Mammary epithelial cell (primary cell): Measurements from ENCODE around the gene TNRC18.

Experiments used
- CTCF ChIP-seq, 2 donors: IDR thresholded peaks in 1 of 2; conservative IDR thresholded peaks in 1 of 2; 2 replicates each; pipeline ENCODE4 v1.5.1; 2011 to 2012; ENCODE audit warnings: inconsistent platforms in 2 of 2, low read length in 2 of 2, mild to moderate bottlenecking in 2 of 2, control low read depth in 1 of 2, low read depth in 1 of 2; ENCODE audit not compliant: insufficient read depth in 1 of 2; ENCODE audit errors: extremely low read depth in 1 of 2
- EZH2 ChIP-seq: IDR thresholded peaks from 2 replicates; pipeline ENCODE4 v1.6.1; 2012; ENCODE audit warnings: low read length, inconsistent platforms, borderline replicate concordance

- TF ChIP-seq CTCF (conservative IDR thresholded peaks at IDR 0.05 in 1 of 2, IDR thresholded peaks at IDR 0.05 in 1 of 2; ENCODE audit: extremely low read depth in 1 of 2, insufficient read depth in 1 of 2, low read depth in 1 of 2, low read length in 2 of 2) = no peak
- no peak for TF ChIP-seq EZH2
Measured at GRCh38 chr7:5356751-5357119, 66.9 kb downstream of the TNRC18 start.
